Endothelial cell of umbilical vein (primary cell): ENCODE data around the gene SNX30. TPM values are rescaled to one million over a fixed set of nuclear protein-coding genes. Genes with fewer than 3 reads are reported as not detected.

Experiments used
- BruUV-seq: library from RNA; stranded (reverse); fragments of 400-500 nt; replicated peaks from 2 replicates; lab custom pipeline; 2021; lab: Mats Ljungman, UMichigan
- CTCF ChIA-PET: fragments of 300-600, 350-600 bp; sonication (Branson Sonifier 250); formaldehyde crosslinking; loops from one replicate; lab custom pipeline; 2021; ENCODE audit warnings: antibody characterized with exemption, inconsistent platforms; lab: Charles Lee
- POLR2A ChIA-PET: fragments of 300-600, 350-600 bp; sonication (Branson Sonifier 250); formaldehyde crosslinking; loops from one replicate; lab custom pipeline; 2021; ENCODE audit warnings: antibody characterized with exemption, inconsistent platforms; lab: Charles Lee
- DNase-seq: peaks from one replicate; pipeline ENCODE4 v3.0.0-alpha.2; 2011; ENCODE audit warnings: low read depth, low spot score
- FAIRE-seq: peaks from 2 replicates; lab custom pipeline; 2011; peaks lifted over from hg19 to GRCh38; lab: Jason Lieb, UNC
- H2AFZ ChIP-seq: 2 replicates; pipeline ENCODE4 v1.6.0; 2012; ENCODE audit warnings: low read depth, low read length, control low read depth, inconsistent platforms
- H3K27ac ChIP-seq: 2 replicates; pipeline ENCODE4 v1.5.1; 2011; ENCODE audit warnings: low read depth, mild to moderate bottlenecking, control low read depth, low read length, moderate library complexity; ENCODE audit not compliant: insufficient read depth
- H3K27me3 ChIP-seq, 2 experiments: 2 replicates each; pipeline versions ENCODE4 v1.6.0 to v1.6.1; 2011; ENCODE audit warnings: low read length in 2 of 2, mixed read lengths in 1 of 2; ENCODE audit not compliant: control insufficient read depth in 2 of 2, insufficient read depth in 2 of 2
- H3K36me3 ChIP-seq, 2 experiments: 2 replicates in 1 of 2; 3 replicates in 1 of 2; pipeline ENCODE4 v1.5.1; 2011; ENCODE audit warnings: low read length in 2 of 2, mild to moderate bottlenecking in 1 of 2, moderate library complexity in 1 of 2; ENCODE audit not compliant: control insufficient read depth in 2 of 2, insufficient read depth in 2 of 2; ENCODE audit errors: extremely low read depth in 1 of 2
- H3K4me1 ChIP-seq: 3 replicates; pipeline ENCODE4 v1.5.1; 2011; ENCODE audit warnings: mild to moderate bottlenecking, low read length; ENCODE audit not compliant: control insufficient read depth, insufficient read depth; ENCODE audit errors: extremely low read depth
- H3K4me2 ChIP-seq: 2 replicates; pipeline ENCODE4 v1.6.1; 2011; ENCODE audit warnings: low read length, control low read depth, mixed read lengths; ENCODE audit not compliant: insufficient read depth
- H3K4me3 ChIP-seq, 3 experiments: fragments of 200-600 bp in 1 of 3; sonication (generic), shearing (Covaris generic) in 1 of 3; replicated peaks in 1 of 3; 2 replicates each; pipeline ENCODE4 v1.5.1; 2011 to 2016; ENCODE audit warnings: control low read depth in 3 of 3, low read length in 3 of 3, mild to moderate bottlenecking in 2 of 3, inconsistent platforms in 1 of 3, low read depth in 1 of 3, moderate library complexity in 1 of 3; ENCODE audit not compliant: insufficient read depth in 1 of 3
- H3K79me2 ChIP-seq: 2 replicates; pipeline ENCODE4 v1.6.0; 2012; ENCODE audit warnings: low read length, inconsistent platforms; ENCODE audit not compliant: control insufficient read depth, insufficient read depth
- H3K9ac ChIP-seq: replicated peaks from 2 replicates; pipeline ENCODE3; 2011; ENCODE audit warnings: low read length, control low read depth; ENCODE audit not compliant: insufficient read depth; ENCODE audit errors: extremely low read depth
- H3K9me1 ChIP-seq: replicated peaks from 3 replicates; pipeline ENCODE4 v1.6.0; 2011; ENCODE audit warnings: mild to moderate bottlenecking, low read length; ENCODE audit not compliant: control insufficient read depth, insufficient read depth; ENCODE audit errors: extremely low read depth
- H3K9me3 ChIP-seq: replicated peaks from 2 replicates; pipeline ENCODE4 v1.5.1; 2012; ENCODE audit warnings: low read length, inconsistent platforms; ENCODE audit not compliant: control insufficient read depth, insufficient read depth
- H4K20me1 ChIP-seq: replicated peaks from 2 replicates; pipeline ENCODE3; 2011; ENCODE audit warnings: mild to moderate bottlenecking, low read length; ENCODE audit not compliant: control insufficient read depth, insufficient read depth; ENCODE audit errors: extremely low read depth
- EZH2 ChIP-seq: IDR thresholded peaks from 2 replicates; pipeline ENCODE4 v1.6.1; 2012; ENCODE audit warnings: borderline replicate concordance, low read depth, mild to moderate bottlenecking, moderate library complexity, low read length, inconsistent platforms; ENCODE audit not compliant: severe bottlenecking
- FOS ChIP-seq: IDR thresholded peaks from 2 replicates; pipeline ENCODE4 v1.6.1; 2011; ENCODE audit warnings: mild to moderate bottlenecking, low read length, moderate library complexity, borderline replicate concordance; ENCODE audit not compliant: insufficient read depth
- GATA2 ChIP-seq: IDR thresholded peaks from 2 replicates; pipeline ENCODE4 v1.7.0; 2011; ENCODE audit warnings: low read depth, mild to moderate bottlenecking, moderate library complexity, mixed read lengths, low read length; ENCODE audit not compliant: insufficient read length, insufficient read depth
- JUN ChIP-seq: IDR thresholded peaks from 2 replicates; pipeline ENCODE4 v1.6.1; 2011; ENCODE audit warnings: borderline replicate concordance, low read depth; ENCODE audit not compliant: insufficient read length, insufficient read depth
- MYC ChIP-seq: IDR thresholded peaks from one replicate; pipeline ENCODE4 v1.6.1; 2011; ENCODE audit warnings: mild to moderate bottlenecking, low read depth, low read length
- POLR2A ChIP-seq: IDR thresholded peaks from 2 replicates; pipeline ENCODE4 v1.6.1; 2012; ENCODE audit warnings: low read depth, mild to moderate bottlenecking, control low read depth, low read length
- POLR2AphosphoS5 ChIP-seq: IDR thresholded peaks from 2 replicates; pipeline ENCODE4 v1.6.1; 2012; ENCODE audit warnings: low read depth, mild to moderate bottlenecking, control low read depth, low read length, moderate library complexity; ENCODE audit not compliant: insufficient read depth
- dilution Hi-C: fragments of 300-500 bp; cut with MboI; formaldehyde crosslinking; loops from one replicate; pipeline ENCODE4 v1.15.0; 2019; ENCODE audit warnings: low sequenced_read_pairs; ENCODE audit not compliant: extremely low pct_ligation_motif_present
- intact Hi-C: fragments of 100-400 bp; cut with micrococcal nuclease; formaldehyde crosslinking; loops from one replicate; pipeline ENCODE4 v1.10.0; 2022
- polyA plus RNA-seq, 4 experiments: library from polyadenylated mRNA; depleted of rRNA in 3 of 4; stranded (reverse) in 3 of 4; unstranded in 1 of 4; fragments of >200 nt; gene quantifications; 2 replicates each; pipeline versions ENCODE4 v1.2.1 to v1.2.3, GENCODE V29; 2011 to 2012; ENCODE audit warnings: missing spikeins in 1 of 4
- total RNA-seq: library from RNA; stranded (reverse); gene quantifications from 2 replicates; pipeline ENCODE4 v1.2.3, GENCODE V29; 2021
- TF ChIP-seq, protein P1 (sequence below), 2 donors: IDR thresholded peaks; 1 replicate in 1 of 2; 2 replicates in 1 of 2; pipeline ENCODE4 v1.5.1; 2011; ENCODE audit warnings: low read length in 2 of 2, mild to moderate bottlenecking in 2 of 2, moderate library complexity in 2 of 2, control low read depth in 1 of 2, inconsistent platforms in 1 of 2, low read depth in 1 of 2; ENCODE audit not compliant: insufficient read depth in 1 of 2; ENCODE audit errors: extremely low read depth in 1 of 2

The SNX30 gene
- total and polyA plus RNA-seq, 2 donors (not counting 3 experiments of a cell fraction or from before 2014, with no cell fraction given): 2.8 to 6.3 TPM

DNA sequence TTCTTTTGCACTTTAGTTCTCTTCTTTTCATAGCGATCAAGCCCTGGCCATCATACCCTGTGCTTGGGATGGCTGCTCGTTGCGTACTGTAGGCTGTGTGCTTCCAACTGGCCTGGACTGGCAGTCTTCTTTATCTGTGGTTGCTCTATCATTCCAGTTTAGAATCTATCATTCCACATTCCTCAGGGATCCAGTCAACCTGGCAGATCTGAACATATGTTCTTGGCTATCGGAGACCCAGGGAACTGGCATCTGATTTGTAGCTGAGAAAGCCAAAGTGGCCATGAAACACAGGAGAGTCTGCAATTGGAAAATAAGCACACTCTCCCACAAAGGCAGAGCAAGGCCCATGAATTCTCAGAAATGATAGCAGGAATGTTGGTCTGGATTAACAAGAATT, 162.8 kb downstream of the SNX30 start:
- intact Hi-C loops (no loop called here), dilution Hi-C loops (no loop called here)
- H3K27me3 ChIP-seq: peaks cover 4 to 13% of the 10 kb centered on the region in 2 experiments
- no peak overlapping the region for H3K9ac ChIP-seq
- no peaks in the 10 kb centered on the region for H3K36me3 ChIP-seq
- no peaks in the 10 kb centered on the region for H4K20me1 ChIP-seq
- no peaks in the 10 kb centered on the region for H3K79me2 ChIP-seq
- ChIA-PET POLR2A (no interaction called here), CTCF (interaction anchor here (2.1 kb wide), 1 partner anchor 10 kb away, joined by 12 read pairs; no protein-coding TSS in a partner anchor)
- FAIRE-seq (no peak), DNase-seq (no peak)
- H3K4me1 ChIP-seq: no peaks in the 10 kb centered on the region
- H3K9me1 ChIP-seq: no peaks in the 10 kb centered on the region
- H3K9me3 ChIP-seq: no peaks in the 10 kb centered on the region
- H2AFZ ChIP-seq: no peak overlapping the region
- H3K27ac ChIP-seq: no peak overlapping the region
- no peak overlapping the region for H3K4me2 ChIP-seq
- TF ChIP-seq FOS: no peak
- no peak overlapping the region for H3K4me3 ChIP-seq
- no TSS peak for BruUV-seq

DNA sequence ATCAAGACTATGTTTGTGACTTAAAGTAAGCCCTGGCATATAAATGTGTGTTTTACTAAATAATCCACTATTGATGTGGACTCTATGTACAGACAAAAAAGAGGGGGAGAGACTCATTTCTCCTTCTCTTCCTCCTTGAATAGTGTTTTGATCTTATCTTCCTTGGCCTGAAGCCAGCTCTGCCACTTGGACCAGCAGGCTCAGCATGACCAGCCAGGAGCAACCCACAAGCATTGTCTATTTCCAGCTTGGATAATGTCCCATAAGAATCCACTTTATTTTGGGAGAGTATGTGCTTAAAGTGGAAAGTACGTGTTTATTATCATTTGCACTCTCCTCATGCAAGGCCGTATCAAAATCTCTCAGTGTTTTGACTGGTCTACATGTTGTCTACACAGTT, 164.0 kb downstream of the SNX30 start:
- BruUV-seq: no TSS peak
- Histone ChIP-seq H3K36me3 (no peaks in the 10 kb centered on the region), H3K27ac (no peak overlapping the region), H3K27me3 (peaks cover 4 to 13% of the 10 kb centered on the region in 2 experiments), H4K20me1 (no peaks in the 10 kb centered on the region), H3K9me1 (no peaks in the 10 kb centered on the region), H3K4me3 (no peak overlapping the region), H3K79me2 (no peaks in the 10 kb centered on the region), H2AFZ (no peak overlapping the region), H3K4me1 (no peaks in the 10 kb centered on the region), H3K4me2 (no peak overlapping the region), H3K9ac (no peak overlapping the region), H3K9me3 (no peaks in the 10 kb centered on the region)
- DNase-seq (no peak), FAIRE-seq (no peak)
- ChIA-PET CTCF (no interaction called here), POLR2A (no interaction called here)
- dilution Hi-C loops: no loop called here
- TF ChIP-seq MYC: no peak
- TF ChIP-seq, protein P1, sequence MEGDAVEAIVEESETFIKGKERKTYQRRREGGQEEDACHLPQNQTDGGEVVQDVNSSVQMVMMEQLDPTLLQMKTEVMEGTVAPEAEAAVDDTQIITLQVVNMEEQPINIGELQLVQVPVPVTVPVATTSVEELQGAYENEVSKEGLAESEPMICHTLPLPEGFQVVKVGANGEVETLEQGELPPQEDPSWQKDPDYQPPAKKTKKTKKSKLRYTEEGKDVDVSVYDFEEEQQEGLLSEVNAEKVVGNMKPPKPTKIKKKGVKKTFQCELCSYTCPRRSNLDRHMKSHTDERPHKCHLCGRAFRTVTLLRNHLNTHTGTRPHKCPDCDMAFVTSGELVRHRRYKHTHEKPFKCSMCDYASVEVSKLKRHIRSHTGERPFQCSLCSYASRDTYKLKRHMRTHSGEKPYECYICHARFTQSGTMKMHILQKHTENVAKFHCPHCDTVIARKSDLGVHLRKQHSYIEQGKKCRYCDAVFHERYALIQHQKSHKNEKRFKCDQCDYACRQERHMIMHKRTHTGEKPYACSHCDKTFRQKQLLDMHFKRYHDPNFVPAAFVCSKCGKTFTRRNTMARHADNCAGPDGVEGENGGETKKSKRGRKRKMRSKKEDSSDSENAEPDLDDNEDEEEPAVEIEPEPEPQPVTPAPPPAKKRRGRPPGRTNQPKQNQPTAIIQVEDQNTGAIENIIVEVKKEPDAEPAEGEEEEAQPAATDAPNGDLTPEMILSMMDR (IDR thresholded peaks at IDR 0.05; ENCODE audit: extremely low read depth in 1 of 2, insufficient read depth in 1 of 2, low read depth in 1 of 2, low read length in 2 of 2): no peak
- no peak for TF ChIP-seq GATA2
- TF ChIP-seq POLR2AphosphoS5: no peak
- TF ChIP-seq EZH2: no peak
- TF ChIP-seq JUN: no peak
- TF ChIP-seq POLR2A: no peak
- intact Hi-C loops: no loop called here
